ENCODE measurements around the gene INTS1.

The INTS1 gene

GRCh38 chr7:1513657-1514095, 9.5 kb upstream of the INTS1 start:
- Histone ChIP-seq H3K9me3 (peaks cover under 1% of the 10 kb centered on the region; the same call in 1 of the 2 replicates), H3K36me3 (no peaks in the 10 kb centered on the region), H3K27me3 (no peaks in the 10 kb centered on the region; the same call in 1 of the 2 replicates), H3K4me1 (no peaks in the 10 kb centered on the region), H3K4me3 (ENCODE audit: low read depth, low read length) (no peak overlapping the region)
- TF ChIP-seq CTCF (IDR thresholded peaks at IDR 0.05; ENCODE audit: low read depth, low read length), result no peak
- DNase-seq, result peak; percentile 9

GRCh38 chr7:1512781-1513656, 8.8 kb upstream of the INTS1 start:
- H3K9me3 ChIP-seq, result no peaks in the 10 kb centered on the region
- no peak overlapping the region for H3K4me3 ChIP-seq (ENCODE audit: low read depth, low read length)
- DNase-seq, result peak; percentile 15
- no peak for TF ChIP-seq CTCF (IDR thresholded peaks at IDR 0.05; ENCODE audit: low read depth, low read length)
- H3K27me3 ChIP-seq, result no peaks in the 10 kb centered on the region; the same call in 1 of the 2 replicates
- no peaks in the 10 kb centered on the region for H3K36me3 ChIP-seq
- no peaks in the 10 kb centered on the region for H3K4me1 ChIP-seq

GRCh38 chr7:1511444-1512422, 7.5 kb upstream of the INTS1 start:
- Histone ChIP-seq H3K4me3 (ENCODE audit: low read depth, low read length) (no peak overlapping the region), H3K36me3 (no peaks in the 10 kb centered on the region), H3K27me3 (no peaks in the 10 kb centered on the region; the same call in 1 of the 2 replicates), H3K4me1 (no peaks in the 10 kb centered on the region), H3K9me3 (no peaks in the 10 kb centered on the region)
- peak; percentile 11 for DNase-seq
- no peak for TF ChIP-seq CTCF (IDR thresholded peaks at IDR 0.05; ENCODE audit: low read depth, low read length)

- no peak for TF ChIP-seq CTCF (IDR thresholded peaks at IDR 0.05; ENCODE audit: low read depth, low read length)
- Histone ChIP-seq H3K9me3 (no peaks in the 10 kb centered on the region), H3K27me3 (no peaks in the 10 kb centered on the region; the same call in 1 of the 2 replicates), H3K4me3 (ENCODE audit: low read depth, low read length) (no peak overlapping the region), H3K4me1 (peaks cover 2% of the 10 kb centered on the region; the same call in 1 of the 2 replicates), H3K36me3 (no peaks in the 10 kb centered on the region)
- DNase-seq, result peak; percentile 15
Measured at GRCh38 chr7:1510780-1511154, 6.6 kb upstream of the INTS1 start.

GRCh38 chr7:1509226-1509625, 5.0 kb upstream of the INTS1 start:
- H3K4me3 ChIP-seq (ENCODE audit: low read depth, low read length), result no peak overlapping the region
- no peaks in the 10 kb centered on the region for H3K36me3 ChIP-seq
- H3K9me3 ChIP-seq, result no peaks in the 10 kb centered on the region
- H3K4me1 ChIP-seq, result peaks cover 2% of the 10 kb centered on the region; the same call in 1 of the 2 replicates
- H3K27me3 ChIP-seq, result no peaks in the 10 kb centered on the region; the same call in 1 of the 2 replicates
- no peak for TF ChIP-seq CTCF (IDR thresholded peaks at IDR 0.05; ENCODE audit: low read depth, low read length)
- no peak for DNase-seq
